Stimulated activated CD8-positive, alpha-beta memory T cell treated with anti-CD3 and anti-CD28 coated beads, Interleukin-4, amount 100 ng/mL, for 4 hours (primary cell): ENCODE data around the gene ARMC12.
"Not testable (repeated sequence)": the region's sequence is repeated elsewhere in the genome, so short reads cannot be mapped to it uniquely, and the experiment has no call there.

ENCODE experiments used
- DNase-seq, 2 donors: peaks; one replicate each; pipeline ENCODE4 v3.0.0-alpha.2; 2020; ENCODE audit warnings: low read depth in 2 of 2, low spot score in 1 of 2

ARMC12 gene

GRCh38 chr6:35736982-35737412, at the start of gene ARMC12:
TSS of gene ARMC12 (plus strand) at chr6:35737032. CDS start at chr6:35737109, 77 bp downstream.
- no peak for DNase-seq

- peak in 1 of 2 donors; percentile 27 for DNase-seq
Observed at GRCh38 chr6:35687658-35688604, 48.9 kb upstream of the ARMC12 start.

- DNase-seq = peak; percentile 70 to 82
Observed at GRCh38 chr6:35688605-35689322, 48.1 kb upstream of the ARMC12 start, which contains the start of gene FKBP5. TSS of gene FKBP5 (minus strand) at chr6:35688915. CDS start at chr6:35642824, 46,091 bp downstream.

- not testable (repeated sequence) for DNase-seq
Observed at GRCh38 chr6:35690006-35690405, 46.8 kb upstream of the ARMC12 start.

GRCh38 chr6:35690484-35690883, 46.3 kb upstream of the ARMC12 start:
- no peak for DNase-seq

GRCh38 chr6:35691027-35691824, 45.6 kb upstream of the ARMC12 start:
- no peak for DNase-seq

GRCh38 chr6:35694462-35694861, 42.4 kb upstream of the ARMC12 start:
- DNase-seq = no peak

GRCh38 chr6:35698430-35698829, 38.4 kb upstream of the ARMC12 start:
- DNase-seq = not testable (repeated sequence)

- DNase-seq = no peak
Observed at GRCh38 chr6:35698858-35699257, 38.0 kb upstream of the ARMC12 start.

- DNase-seq = no peak
Observed at GRCh38 chr6:35703554-35703953, 33.3 kb upstream of the ARMC12 start.

GRCh38 chr6:35706468-35706867, 30.4 kb upstream of the ARMC12 start:
- no peak for DNase-seq

GRCh38 chr6:35707714-35708407, 29.0 kb upstream of the ARMC12 start:
- no peak for DNase-seq

- no peak for DNase-seq
Observed at GRCh38 chr6:35708585-35708984, 28.2 kb upstream of the ARMC12 start.

- DNase-seq = no peak
Observed at GRCh38 chr6:35710241-35710847, 26.5 kb upstream of the ARMC12 start.

GRCh38 chr6:35711731-35712130, 25.1 kb upstream of the ARMC12 start:
- DNase-seq = no peak

- no peak for DNase-seq
Observed at GRCh38 chr6:35713006-35713767, 23.6 kb upstream of the ARMC12 start.

- DNase-seq = no peak
Observed at GRCh38 chr6:35716798-35717197, 20.0 kb upstream of the ARMC12 start.

GRCh38 chr6:35717449-35718374, 19.1 kb upstream of the ARMC12 start:
- no peak for DNase-seq
